HG02623 (cell line): ENCODE data around the gene MDM4.

Source experiments
- ATAC-seq: cut with Tn5 transposase; IDR thresholded peaks from one replicate; pipeline ENCODE4 v1.9.1; 2021; ENCODE audit warnings: moderate library complexity; ENCODE audit not compliant: unreplicated experiment

The MDM4 gene

DNA sequence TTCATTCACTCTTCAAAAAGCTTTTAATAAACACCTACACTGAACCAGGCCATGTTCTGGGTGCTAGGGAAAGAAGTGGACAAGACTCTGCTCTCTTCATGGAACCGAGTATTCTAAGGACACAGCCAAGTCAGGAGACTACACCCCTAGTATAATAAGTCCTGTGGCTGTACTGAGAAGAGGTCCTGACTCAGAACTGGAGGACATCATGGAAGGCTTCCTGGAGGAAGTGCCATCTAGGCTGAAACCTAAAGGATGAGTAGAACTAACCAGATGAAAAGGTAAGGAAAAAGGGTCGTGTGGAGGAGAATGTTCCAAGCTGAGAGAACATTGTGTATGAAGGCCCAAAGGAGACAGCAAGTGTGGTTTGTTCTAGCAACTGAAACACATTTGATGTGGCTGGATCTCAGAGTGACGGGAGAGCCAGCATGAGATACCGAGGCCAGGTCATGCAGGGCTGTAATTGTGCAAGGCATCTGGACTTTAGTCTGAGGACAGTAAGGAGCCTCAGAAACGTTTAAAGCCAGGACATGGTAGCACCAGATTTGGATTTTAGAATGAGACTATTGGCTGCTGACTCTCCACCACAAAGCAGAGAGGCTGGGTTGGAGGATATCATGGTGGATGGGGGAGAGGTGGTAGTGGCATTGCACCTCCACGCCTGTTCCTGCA, 86.8 kb downstream of the MDM4 start:
- ATAC-seq = no peak

DNA sequence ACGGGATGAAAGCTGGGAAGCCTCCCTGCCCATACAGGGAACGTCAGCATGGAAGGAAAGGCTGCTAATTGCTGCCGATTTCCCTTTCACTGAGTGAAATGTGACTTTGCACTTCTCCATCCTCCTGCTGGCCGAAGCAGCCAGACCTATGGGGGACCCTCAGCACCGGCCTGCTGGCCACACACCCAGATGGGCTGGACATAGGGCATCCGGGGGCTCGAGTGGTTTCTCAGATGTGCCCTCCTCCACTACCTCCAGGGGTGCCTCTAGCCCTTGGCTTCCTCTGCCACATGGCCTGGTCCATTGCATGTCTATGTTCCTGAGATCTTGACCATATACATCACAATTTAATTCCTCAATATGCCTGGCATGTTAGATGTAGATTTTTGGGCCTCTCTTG, 89.6 kb downstream of the MDM4 start:
- ATAC-seq = no peak
